GM12875 (cell line): ENCODE results near the gene TRIM66.

ENCODE experiments used
- H3K4me3 ChIP-seq: one replicate; pipeline ENCODE4 v1.5.1; 2011; ENCODE audit warnings: low read depth, low read length, control low read depth
- TF ChIP-seq, protein P1 (sequence below): IDR thresholded peaks from 2 replicates; pipeline ENCODE4 v1.5.1; 2011; ENCODE audit warnings: low read depth, mild to moderate bottlenecking, control low read depth, inconsistent platforms, low read length, moderate library complexity, borderline replicate concordance; ENCODE audit not compliant: insufficient read depth

TRIM66 gene

GRCh38 chr11:8690374-8691342, 8.2 kb upstream of the TRIM66 start:
- TF ChIP-seq, protein P1, sequence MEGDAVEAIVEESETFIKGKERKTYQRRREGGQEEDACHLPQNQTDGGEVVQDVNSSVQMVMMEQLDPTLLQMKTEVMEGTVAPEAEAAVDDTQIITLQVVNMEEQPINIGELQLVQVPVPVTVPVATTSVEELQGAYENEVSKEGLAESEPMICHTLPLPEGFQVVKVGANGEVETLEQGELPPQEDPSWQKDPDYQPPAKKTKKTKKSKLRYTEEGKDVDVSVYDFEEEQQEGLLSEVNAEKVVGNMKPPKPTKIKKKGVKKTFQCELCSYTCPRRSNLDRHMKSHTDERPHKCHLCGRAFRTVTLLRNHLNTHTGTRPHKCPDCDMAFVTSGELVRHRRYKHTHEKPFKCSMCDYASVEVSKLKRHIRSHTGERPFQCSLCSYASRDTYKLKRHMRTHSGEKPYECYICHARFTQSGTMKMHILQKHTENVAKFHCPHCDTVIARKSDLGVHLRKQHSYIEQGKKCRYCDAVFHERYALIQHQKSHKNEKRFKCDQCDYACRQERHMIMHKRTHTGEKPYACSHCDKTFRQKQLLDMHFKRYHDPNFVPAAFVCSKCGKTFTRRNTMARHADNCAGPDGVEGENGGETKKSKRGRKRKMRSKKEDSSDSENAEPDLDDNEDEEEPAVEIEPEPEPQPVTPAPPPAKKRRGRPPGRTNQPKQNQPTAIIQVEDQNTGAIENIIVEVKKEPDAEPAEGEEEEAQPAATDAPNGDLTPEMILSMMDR = no peak
- no peak overlapping the region for H3K4me3 ChIP-seq

DNA sequence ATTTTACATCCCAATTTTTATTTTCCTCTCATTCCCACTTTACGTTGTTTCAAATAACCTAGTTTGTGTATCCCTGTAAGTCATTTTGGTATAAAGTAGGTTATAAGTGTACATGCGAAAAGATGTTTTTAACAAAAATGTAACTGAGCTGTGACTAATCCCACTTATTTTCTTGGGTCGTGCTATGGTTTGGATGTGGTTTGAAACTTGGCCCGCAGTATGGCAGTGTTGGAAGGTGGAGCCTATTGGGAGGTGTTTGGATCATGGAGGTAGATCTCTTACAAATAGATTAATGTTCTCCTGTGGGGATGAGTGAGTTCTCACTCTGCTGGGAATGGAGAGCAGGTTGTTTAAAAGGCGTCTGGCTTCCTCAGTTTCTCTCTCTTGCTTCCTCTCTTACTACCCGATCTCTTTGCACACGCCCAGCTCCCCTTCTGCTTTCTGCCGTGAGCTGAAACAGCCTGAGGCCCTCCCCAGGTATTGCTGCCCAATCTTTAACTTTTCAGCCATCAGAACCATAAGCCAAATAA, 7.3 kb upstream of the TRIM66 start:
- TF ChIP-seq, protein P1 = no peak

DNA sequence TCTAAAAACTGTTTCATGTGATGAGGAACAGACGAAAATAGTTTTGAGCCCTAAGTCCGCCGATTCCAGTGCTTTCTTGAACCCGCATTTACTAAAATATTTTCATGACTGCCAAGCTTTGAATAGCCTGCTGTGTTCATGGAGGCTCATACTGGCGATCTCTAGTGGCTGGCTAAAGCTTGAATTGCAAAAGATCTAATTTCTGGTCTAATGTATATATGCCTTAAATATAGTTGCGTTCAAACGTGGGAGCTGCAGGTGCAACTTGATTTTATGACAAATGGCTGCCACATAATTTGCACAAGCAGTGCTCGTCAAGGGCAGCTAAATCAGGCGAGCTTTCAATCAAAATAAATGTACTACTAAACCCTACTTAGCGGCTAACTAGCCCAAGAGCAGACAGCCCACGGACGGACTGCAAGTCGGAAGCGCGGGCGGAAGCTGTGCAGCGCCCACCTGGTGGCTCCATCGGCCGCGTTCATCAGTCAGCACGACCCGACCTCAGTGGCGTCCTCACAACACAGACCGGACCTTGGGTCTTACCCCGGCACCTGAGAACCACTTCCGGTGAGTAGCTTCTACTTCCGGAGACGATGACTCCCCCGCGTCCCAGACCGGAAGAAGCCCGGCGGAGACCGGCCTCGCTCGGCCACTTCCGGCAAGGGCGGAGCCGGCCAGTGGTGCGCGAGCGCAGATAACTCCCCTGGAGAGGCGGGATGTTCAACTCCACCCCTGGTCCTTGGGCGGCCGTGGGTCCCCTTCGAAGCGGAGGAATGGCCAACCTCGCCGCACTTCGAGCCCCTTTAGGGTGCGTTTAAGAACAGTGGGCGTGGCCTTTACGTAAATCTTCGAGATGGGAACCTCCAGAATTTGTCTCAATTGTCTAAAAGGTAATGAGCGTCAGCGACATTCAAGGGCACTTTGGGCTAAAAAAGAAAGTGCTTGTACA, 6.2 kb upstream of the TRIM66 start:
- TF ChIP-seq, protein P1 = no peak
- H3K4me3 ChIP-seq = peak overlapping the region; percentile 51

More for the DNA sequence above, 7.3 kb upstream of the TRIM66 start:
- peak overlapping the region; percentile 51 for H3K4me3 ChIP-seq

- H3K4me3 ChIP-seq = no peak overlapping the region
- TF ChIP-seq, protein P1 = no peak
These were observed 3.9 kb upstream of the TRIM66 start for GRCh38 chr11:8686325-8686724.

DNA sequence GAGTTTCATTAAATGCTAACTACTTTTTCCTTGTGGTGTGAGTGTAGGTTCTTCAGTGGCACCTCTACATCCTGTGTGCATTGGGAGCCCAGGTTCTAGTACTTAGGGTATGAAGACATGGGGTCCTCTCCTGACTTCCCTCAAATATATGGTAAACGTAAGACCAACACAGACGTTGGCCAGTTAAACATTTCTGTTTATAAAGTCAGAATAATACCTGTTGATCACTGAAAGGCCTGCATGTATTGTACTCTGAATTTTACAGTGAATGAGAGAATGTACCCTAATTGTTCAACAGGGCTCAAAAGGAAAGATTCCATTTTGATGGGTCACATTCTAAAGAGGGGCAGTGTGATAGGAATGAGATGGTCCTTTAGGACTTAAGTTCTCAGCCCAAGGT, 3.4 kb upstream of the TRIM66 start:
- TF ChIP-seq, protein P1 = no peak
- H3K4me3 ChIP-seq = no peak overlapping the region

DNA sequence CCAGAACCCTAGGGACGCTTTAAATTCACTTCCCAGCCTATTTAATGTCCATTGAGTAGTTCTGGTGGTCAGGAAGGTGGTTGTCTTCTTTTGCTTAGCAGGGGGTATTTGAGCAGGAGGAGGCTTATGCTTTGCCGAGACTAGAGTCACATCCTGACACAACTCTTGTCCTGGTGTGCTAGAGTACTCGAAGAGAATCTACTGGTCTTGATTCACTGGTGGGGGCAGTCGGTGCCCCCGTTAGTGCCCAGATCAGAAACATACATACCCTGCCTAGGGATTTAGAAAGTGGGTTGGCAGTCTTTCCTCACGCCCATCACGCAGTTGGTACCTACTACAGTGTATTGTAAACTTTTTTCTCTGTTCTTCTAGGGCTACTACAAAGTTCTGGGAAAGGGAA, 2.8 kb upstream of the TRIM66 start:
- H3K4me3 ChIP-seq = peak overlapping the region; percentile 6
- TF ChIP-seq, protein P1 = no peak
